ENCODE results near the gene BIN2. TPM values are rescaled to one million over a fixed set of nuclear protein-coding genes. Genes with fewer than 3 reads are reported as not detected.

Gene BIN2
- total and polyA plus RNA-seq, 2 experiments from 2014 or later: not detected

GRCh38 chr12:51360315-51360714, 36.3 kb upstream of the BIN2 start:
- in situ Hi-C loops (cut with MboI): no loop called here
- H3K9ac ChIP-seq: no peak overlapping the region
- H3K27ac ChIP-seq: no peak overlapping the region

GRCh38 chr12:51359851-51360250, 35.9 kb upstream of the BIN2 start:
- Histone ChIP-seq H3K79me2 (ENCODE audit: insufficient read depth) (no peaks in the 10 kb centered on the region), H3K4me1 (ENCODE audit: insufficient read depth) (no peaks in the 10 kb centered on the region), H4K20me1 (ENCODE audit: insufficient read depth) (no peaks in the 10 kb centered on the region), H3K27me3 (replicated peaks; ENCODE audit: insufficient read depth) (no peaks in the 10 kb centered on the region), H3K9me2 (ENCODE audit: insufficient read depth) (no peaks in the 10 kb centered on the region), H2AFZ (no peak overlapping the region), H3K9me3 (ENCODE audit: low read depth) (no peaks in the 10 kb centered on the region), H3K9ac (no peak overlapping the region), H3F3A (ENCODE audit: insufficient read depth) (no peaks in the 10 kb centered on the region), H3K4me3 (no peak overlapping the region), H3K27ac (no peak overlapping the region), H3K4me2 (ENCODE audit: unreplicated experiment) (no peak overlapping the region), H3K36me3 (ENCODE audit: low read depth) (no peaks in the 10 kb centered on the region)
- in situ Hi-C loops (cut with MboI): no loop called here
- 53 to 56% methylated on average over 4 of the region's 4 CpGs for WGBS, 2 experiments (ENCODE audit: low coverage in 1 of 2, low lambda C conversion rate in 2 of 2, missing lambda C conversion rate in 2 of 2)
- peak; percentile 42 for DNase-seq
- TF ChIP-seq EZH2 (IDR thresholded peaks at IDR 0.05; ENCODE audit: insufficient read depth, poor library complexity, severe bottlenecking) (no peak), EZH2phosphoT487 (IDR thresholded peaks at IDR 0.05; ENCODE audit: insufficient read depth, low read depth) (no peak)

More at GRCh38 chr12:51360315-51360714, 36.3 kb upstream of the BIN2 start:
- H3K9me2 ChIP-seq (ENCODE audit: insufficient read depth): no peaks in the 10 kb centered on the region
- H3K79me2 ChIP-seq (ENCODE audit: insufficient read depth): no peaks in the 10 kb centered on the region
- no peak overlapping the region for H2AFZ ChIP-seq
- H3K9me3 ChIP-seq (ENCODE audit: low read depth): no peaks in the 10 kb centered on the region
- H3K4me3 ChIP-seq: no peak overlapping the region
- no peaks in the 10 kb centered on the region for H4K20me1 ChIP-seq (ENCODE audit: insufficient read depth)
- DNase-seq: no peak
- no peaks in the 10 kb centered on the region for H3K4me1 ChIP-seq (ENCODE audit: insufficient read depth)
- WGBS, 2 experiments (ENCODE audit: low coverage in 1 of 2, low lambda C conversion rate in 2 of 2, missing lambda C conversion rate in 2 of 2): 91 to 100% methylated on average over 2 of the region's 2 CpGs
- no peak for TF ChIP-seq EZH2phosphoT487 (IDR thresholded peaks at IDR 0.05; ENCODE audit: insufficient read depth, low read depth)
- no peak for TF ChIP-seq EZH2 (IDR thresholded peaks at IDR 0.05; ENCODE audit: insufficient read depth, poor library complexity, severe bottlenecking)
- no peak overlapping the region for H3K4me2 ChIP-seq (ENCODE audit: unreplicated experiment)
- no peaks in the 10 kb centered on the region for H3K27me3 ChIP-seq (replicated peaks; ENCODE audit: insufficient read depth)
- no peaks in the 10 kb centered on the region for H3K36me3 ChIP-seq (ENCODE audit: low read depth)
- no peaks in the 10 kb centered on the region for H3F3A ChIP-seq (ENCODE audit: insufficient read depth)

GRCh38 chr12:51358496-51358895, 34.5 kb upstream of the BIN2 start:
- H3K27ac ChIP-seq: no peak overlapping the region
- no peaks in the 10 kb centered on the region for H3F3A ChIP-seq (ENCODE audit: insufficient read depth)
- H4K20me1 ChIP-seq (ENCODE audit: insufficient read depth): no peaks in the 10 kb centered on the region
- no peaks in the 10 kb centered on the region for H3K9me2 ChIP-seq (ENCODE audit: insufficient read depth)
- no peak for TF ChIP-seq EZH2 (IDR thresholded peaks at IDR 0.05; ENCODE audit: insufficient read depth, poor library complexity, severe bottlenecking)
- no peaks in the 10 kb centered on the region for H3K79me2 ChIP-seq (ENCODE audit: insufficient read depth)
- no peaks in the 10 kb centered on the region for H3K4me1 ChIP-seq (ENCODE audit: insufficient read depth)
- no peaks in the 10 kb centered on the region for H3K9me3 ChIP-seq (ENCODE audit: low read depth)
- no peak overlapping the region for H3K4me2 ChIP-seq (ENCODE audit: unreplicated experiment)
- H3K9ac ChIP-seq: no peak overlapping the region
- H2AFZ ChIP-seq: no peak overlapping the region
- in situ Hi-C loops (cut with MboI): no loop called here
- H3K4me3 ChIP-seq: no peak overlapping the region
- H3K36me3 ChIP-seq (ENCODE audit: low read depth): no peaks in the 10 kb centered on the region
- WGBS, 2 experiments (ENCODE audit: low coverage in 1 of 2, low lambda C conversion rate in 2 of 2, missing lambda C conversion rate in 2 of 2): 94 to 96% methylated on average over 8 of the region's 8 CpGs
- H3K27me3 ChIP-seq (replicated peaks; ENCODE audit: insufficient read depth): no peaks in the 10 kb centered on the region
- DNase-seq: no peak

DNA sequence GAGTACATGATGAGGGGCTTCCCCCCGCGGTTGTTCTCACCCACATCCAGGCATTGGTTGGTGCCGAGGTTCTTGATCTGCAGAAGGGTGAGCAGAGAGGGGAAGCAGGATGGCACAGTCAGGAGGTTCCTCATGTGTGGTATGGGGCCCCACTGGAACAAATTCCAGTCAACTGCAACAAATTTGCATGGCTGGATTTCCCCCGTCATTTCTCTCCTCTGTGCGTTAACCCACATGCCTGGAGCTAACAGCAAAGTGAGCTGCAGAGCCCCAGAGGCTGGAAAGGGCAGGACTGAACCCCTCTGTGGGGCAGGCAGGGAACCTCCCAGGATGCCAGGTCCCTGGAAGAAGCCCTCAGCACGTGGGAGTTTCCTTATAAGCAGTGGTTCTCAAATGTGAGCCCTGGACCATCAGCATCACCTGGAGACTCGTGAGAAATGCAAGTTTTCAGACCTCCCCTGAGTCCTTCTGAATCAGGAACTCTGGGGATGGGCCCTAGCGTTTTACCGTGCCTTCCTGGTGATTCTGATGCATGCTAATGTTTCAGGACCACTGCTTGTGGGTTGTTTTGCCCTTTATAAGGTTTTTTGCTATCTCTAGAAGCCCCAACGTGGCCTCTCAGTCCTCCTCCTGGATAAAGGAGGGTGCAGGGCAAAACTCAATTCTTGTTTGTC, 33.5 kb upstream of the BIN2 start:
- Histone ChIP-seq H3K4me1 (ENCODE audit: insufficient read depth) (no peaks in the 10 kb centered on the region), H2AFZ (no peak overlapping the region), H3K79me2 (ENCODE audit: insufficient read depth) (no peaks in the 10 kb centered on the region), H4K20me1 (ENCODE audit: insufficient read depth) (no peaks in the 10 kb centered on the region), H3K9ac (no peak overlapping the region), H3K4me2 (ENCODE audit: unreplicated experiment) (no peak overlapping the region), H3K4me3 (no peak overlapping the region), H3K27ac (no peak overlapping the region), H3K9me3 (ENCODE audit: low read depth) (no peaks in the 10 kb centered on the region), H3K27me3 (replicated peaks; ENCODE audit: insufficient read depth) (no peaks in the 10 kb centered on the region), H3F3A (ENCODE audit: insufficient read depth) (no peaks in the 10 kb centered on the region), H3K36me3 (ENCODE audit: low read depth) (no peaks in the 10 kb centered on the region), H3K9me2 (ENCODE audit: insufficient read depth) (no peaks in the 10 kb centered on the region)
- in situ Hi-C loops (cut with MboI): no loop called here
- WGBS, 2 experiments (ENCODE audit: low coverage in 1 of 2, low lambda C conversion rate in 2 of 2, missing lambda C conversion rate in 2 of 2): 87 to 90% methylated on average over 10 of the region's 10 CpGs
- TF ChIP-seq EZH2 (IDR thresholded peaks at IDR 0.05; ENCODE audit: insufficient read depth, poor library complexity, severe bottlenecking): no peak
- no peak for TF ChIP-seq EZH2phosphoT487 (IDR thresholded peaks at IDR 0.05; ENCODE audit: insufficient read depth, low read depth)
- no peak for DNase-seq
